ENCODE results near the gene FLNB. TPM values are rescaled to one million over a fixed set of nuclear protein-coding genes. Genes with fewer than 3 reads are reported as not detected.

The FLNB gene
- total and polyA plus RNA-seq, 2 of the 13 experiments (the other 11 are each of a cell fraction or from before 2014, with no cell fraction given), result 106 to 130 TPM

- TF ChIP-seq NFAT5 (CRISPR knock-in tag; IDR thresholded peaks at IDR 0.05), result no peak
- TF ChIP-seq THRA (CRISPR knock-in tag; IDR thresholded peaks at IDR 0.05; ENCODE audit: borderline replicate concordance), result peak; percentile 80; the same call in 1 of the 2 replicates
- TF ChIP-seq ZNF558 (CRISPR knock-in tag; IDR thresholded peaks at IDR 0.05; ENCODE audit: borderline replicate concordance), result no peak
- 0 out of 2 replicates have a peak, but pooled peaks have one; percentile 20 for TF ChIP-seq ZNF205 (CRISPR knock-in tag; IDR thresholded peaks at IDR 0.05)
- TF ChIP-seq GRHL1 (CRISPR knock-in tag; conservative IDR thresholded peaks at IDR 0.05), result no peak
- TF ChIP-seq ZNF207 (IDR thresholded peaks at IDR 0.05; ENCODE audit: borderline replicate concordance), result no peak
- TF ChIP-seq FOXP1 (IDR thresholded peaks at IDR 0.05), result no peak
- peak; percentile 80; the same call in 1 of the 2 replicates for TF ChIP-seq FOXP1 (CRISPR knock-in tag; IDR thresholded peaks at IDR 0.05)
- TF ChIP-seq RERE (CRISPR knock-in tag; IDR thresholded peaks at IDR 0.05; ENCODE audit: low read depth), result peak; percentile 62
- 0 out of 2 replicates have a peak, but pooled peaks have one; percentile 55 for TF ChIP-seq ZNF816 (CRISPR knock-in tag; IDR thresholded peaks at IDR 0.05; ENCODE audit: borderline replicate concordance)
These were observed 183.3 kb downstream of the FLNB start (continued) for GRCh38 chr3:58191361-58191991.
